ENCODE data around the gene REEP6.

GRCh38 chr19:1441677-1442438 is 49.1 kb upstream of the REEP6 start:
- TF ChIP-seq CTCF (IDR thresholded peaks at IDR 0.05 in 4 of 5, conservative IDR thresholded peaks at IDR 0.05 in 1 of 5) = no peak
- TF ChIP-seq POLR2A (IDR thresholded peaks at IDR 0.05) = no peak
